Dendritic cell treated with granulocyte-macrophage colony-stimulating factor and Interleukin-4, amounts not matched to agents 40 ng/mL and 50 ng/mL, for 4 days (primary cell): ENCODE data around the gene CHD2.
A peak's percentile ranks its signal among the peaks of the same experiment; 100 is the strongest.
"Not testable (repeated sequence)": the region's sequence is repeated elsewhere in the genome, so short reads cannot be mapped to it uniquely, and the experiment has no call there.

Source experiments
- H3K27ac Mint-ChIP-seq: one replicate; pipeline ENCODE4 v1.8.0; 2022; ENCODE audit warnings: mild to moderate bottlenecking, mixed read lengths
- H3K27me3 Mint-ChIP-seq: one replicate; pipeline ENCODE4 v1.8.0; 2022; ENCODE audit warnings: mild to moderate bottlenecking, mixed read lengths
- H3K36me3 Mint-ChIP-seq: one replicate; pipeline ENCODE4 v1.8.0; 2022; ENCODE audit warnings: low read depth, mixed read lengths
- H3K4me1 Mint-ChIP-seq: one replicate; pipeline ENCODE4 v1.8.0; 2022; ENCODE audit warnings: low read depth, mixed read lengths
- H3K4me3 Mint-ChIP-seq: one replicate; pipeline ENCODE4 v1.8.0; 2022; ENCODE audit warnings: mild to moderate bottlenecking, moderate library complexity, mixed read lengths
- H3K9me3 Mint-ChIP-seq: one replicate; pipeline ENCODE4 v1.8.0; 2022; ENCODE audit warnings: mixed read lengths
- intact Hi-C: fragments of 100-400 bp; cut with micrococcal nuclease; formaldehyde crosslinking; loops from one replicate; pipeline ENCODE4 v1.15.0; 2022

Gene CHD2

DNA sequence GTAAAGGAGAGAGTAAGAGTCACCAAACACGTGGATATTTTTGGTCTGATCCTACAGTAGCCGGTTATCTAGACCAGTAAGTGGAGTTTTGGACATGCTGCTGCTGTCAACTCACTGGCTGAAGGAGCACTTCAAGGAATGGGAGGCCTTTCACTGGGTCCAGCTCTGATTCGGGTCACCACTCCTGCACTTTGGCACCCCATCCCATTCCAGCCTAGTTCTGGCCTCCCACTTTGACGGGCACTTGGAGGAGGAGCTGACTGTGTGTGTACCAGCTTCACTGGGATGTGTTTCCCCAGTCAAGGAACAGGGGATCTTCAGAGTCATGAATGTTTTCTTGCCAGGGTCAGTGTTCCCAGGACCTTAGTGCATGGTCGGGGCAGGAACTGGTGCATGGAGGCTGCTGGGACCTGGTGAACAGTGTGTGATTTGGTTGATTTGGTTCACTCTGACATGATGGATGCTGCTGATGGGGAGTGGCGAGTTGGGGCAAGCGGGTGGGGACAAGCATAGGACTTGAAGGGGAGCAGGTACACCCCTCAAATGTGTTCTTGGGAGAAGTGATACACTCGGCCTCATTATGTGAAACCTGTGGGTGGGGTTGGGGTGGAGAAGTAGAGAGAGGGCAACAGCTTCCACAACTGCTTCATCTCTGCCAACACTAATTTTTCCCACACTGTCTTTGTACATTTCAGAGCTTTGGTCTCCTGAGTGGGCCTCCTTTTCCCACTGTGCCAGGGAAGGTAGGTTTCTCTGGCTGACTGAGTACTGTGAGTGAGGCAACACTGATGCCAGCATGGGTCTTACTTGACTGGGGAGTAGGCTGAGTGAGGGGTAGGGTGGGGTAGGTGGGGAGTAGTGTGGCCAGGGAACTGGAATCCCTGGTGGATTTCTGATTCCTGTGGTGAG lies 124.8 kb downstream of the CHD2 start:
- H3K36me3 Mint-ChIP-seq = peaks cover 87% of the 10 kb centered on the region
- intact Hi-C loops = no loop called here
- no peak overlapping the region for H3K4me3 Mint-ChIP-seq
- peak overlapping the region; percentile 57 for H3K27ac Mint-ChIP-seq
- no peaks in the 10 kb centered on the region for H3K27me3 Mint-ChIP-seq
- no peaks in the 10 kb centered on the region for H3K9me3 Mint-ChIP-seq
- H3K4me1 Mint-ChIP-seq = peaks cover 68% of the 10 kb centered on the region

DNA sequence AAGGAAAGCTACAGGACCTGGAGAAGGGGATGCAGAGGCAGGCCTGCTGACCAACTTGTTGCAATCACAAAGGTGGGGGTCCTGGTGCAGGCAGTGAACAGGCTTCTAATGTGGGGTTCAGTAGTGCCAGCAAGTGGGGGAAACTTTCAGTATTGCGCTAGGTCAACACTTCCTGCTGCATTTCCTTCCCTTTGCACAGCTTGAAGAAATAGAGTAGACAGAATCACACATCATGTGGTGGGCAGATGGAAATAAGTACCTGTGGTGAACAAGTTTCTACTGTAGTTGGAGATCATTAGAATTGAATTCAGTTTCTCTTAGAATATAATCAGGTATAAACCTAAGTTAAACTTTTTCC lies 125.5 kb downstream of the CHD2 start:
- peak overlapping the region; percentile 57 for H3K27ac Mint-ChIP-seq
- peaks cover 74% of the 10 kb centered on the region for H3K4me1 Mint-ChIP-seq
- H3K36me3 Mint-ChIP-seq = peaks cover 81% of the 10 kb centered on the region
- H3K4me3 Mint-ChIP-seq = no peak overlapping the region
- intact Hi-C loops = no loop called here
- no peaks in the 10 kb centered on the region for H3K27me3 Mint-ChIP-seq
- no peaks in the 10 kb centered on the region for H3K9me3 Mint-ChIP-seq

DNA sequence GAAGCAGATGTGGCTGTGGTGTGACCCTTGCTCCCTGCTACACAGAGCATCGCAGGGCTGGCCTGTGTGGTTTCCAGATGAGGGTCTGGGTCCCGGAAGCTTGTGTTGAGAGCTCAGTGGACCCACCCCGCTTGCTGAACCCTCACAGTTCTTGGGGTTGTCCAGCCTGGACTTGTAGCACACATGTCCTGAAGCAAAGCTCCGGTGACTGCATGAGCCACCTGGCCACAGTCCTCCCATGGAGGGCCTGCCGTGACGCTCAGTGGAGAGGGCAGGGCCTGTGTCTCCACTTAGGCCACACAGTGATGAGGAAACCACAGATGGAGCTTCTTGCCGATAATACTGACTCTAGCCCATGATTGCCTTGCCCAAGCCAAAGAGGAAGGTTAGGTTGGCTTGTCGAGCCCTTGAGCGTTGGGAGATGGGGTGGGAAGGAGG lies 126.3 kb downstream of the CHD2 start:
- peaks cover 3% of the 10 kb centered on the region for H3K27me3 Mint-ChIP-seq
- peaks cover 78% of the 10 kb centered on the region for H3K4me1 Mint-ChIP-seq
- H3K9me3 Mint-ChIP-seq = no peaks in the 10 kb centered on the region
- intact Hi-C loops = no loop called here
- no peak overlapping the region for H3K4me3 Mint-ChIP-seq
- peaks cover 73% of the 10 kb centered on the region for H3K36me3 Mint-ChIP-seq
- peak overlapping the region; percentile 95 for H3K27ac Mint-ChIP-seq

DNA sequence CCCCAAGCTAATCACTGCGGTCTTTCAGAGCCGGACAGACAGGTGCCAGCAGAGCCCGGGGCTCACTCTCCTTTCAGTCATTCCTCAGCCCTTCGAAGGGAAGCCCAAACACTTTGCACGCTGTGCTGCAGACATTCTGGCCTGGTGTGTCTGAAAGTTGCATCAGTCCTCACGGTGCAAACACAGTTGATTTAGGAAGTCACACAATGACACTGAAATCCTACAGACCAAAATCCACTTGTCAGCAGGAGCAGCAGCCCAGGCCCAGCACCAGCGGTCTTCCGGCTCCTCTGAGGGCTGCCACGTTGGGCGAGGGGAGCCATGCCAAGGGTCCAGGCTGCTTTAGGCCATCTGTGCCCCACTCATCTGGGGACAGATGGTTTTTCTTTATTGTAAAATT lies 127.3 kb downstream of the CHD2 start:
- Mint-ChIP-seq H3K27ac (peak overlapping the region; percentile 95), H3K36me3 (peaks cover 62% of the 10 kb centered on the region), H3K4me1 (peaks cover 78% of the 10 kb centered on the region), H3K27me3 (peaks cover 7% of the 10 kb centered on the region), H3K9me3 (no peaks in the 10 kb centered on the region), H3K4me3 (no peak overlapping the region)
- intact Hi-C loops = no loop called here

DNA sequence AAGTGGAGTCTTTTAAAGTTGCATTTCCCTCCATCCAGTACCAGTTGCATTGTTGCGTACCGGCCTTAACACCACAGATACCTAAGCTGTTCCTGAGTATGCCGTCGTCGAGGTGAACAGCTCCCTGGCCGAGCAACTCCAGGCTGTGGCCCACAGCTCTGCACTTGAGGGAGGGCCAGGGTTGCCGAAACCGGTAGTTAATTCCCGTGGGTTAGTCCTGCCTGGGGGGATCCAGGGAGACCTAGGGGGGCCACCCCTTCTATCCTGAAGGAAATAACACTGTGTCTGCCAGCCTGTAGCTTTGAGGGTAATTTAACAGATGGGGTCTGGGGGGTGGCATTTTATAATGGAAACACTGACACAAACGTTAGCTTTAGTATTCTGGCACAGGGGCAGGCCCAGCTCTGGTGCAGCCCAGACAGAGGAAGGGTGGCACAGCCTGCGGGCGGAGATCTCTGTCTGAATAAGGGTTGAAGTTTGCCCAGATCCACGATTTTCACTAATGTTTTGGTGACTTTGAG lies 128.0 kb downstream of the CHD2 start:
- Mint-ChIP-seq H3K36me3 (peaks cover 55% of the 10 kb centered on the region), H3K4me3 (peak overlapping the region; percentile 53), H3K27me3 (peaks cover 7% of the 10 kb centered on the region), H3K4me1 (peaks cover 75% of the 10 kb centered on the region), H3K9me3 (no peaks in the 10 kb centered on the region), H3K27ac (peak overlapping the region; percentile 95)
- intact Hi-C loops = no loop called here

DNA sequence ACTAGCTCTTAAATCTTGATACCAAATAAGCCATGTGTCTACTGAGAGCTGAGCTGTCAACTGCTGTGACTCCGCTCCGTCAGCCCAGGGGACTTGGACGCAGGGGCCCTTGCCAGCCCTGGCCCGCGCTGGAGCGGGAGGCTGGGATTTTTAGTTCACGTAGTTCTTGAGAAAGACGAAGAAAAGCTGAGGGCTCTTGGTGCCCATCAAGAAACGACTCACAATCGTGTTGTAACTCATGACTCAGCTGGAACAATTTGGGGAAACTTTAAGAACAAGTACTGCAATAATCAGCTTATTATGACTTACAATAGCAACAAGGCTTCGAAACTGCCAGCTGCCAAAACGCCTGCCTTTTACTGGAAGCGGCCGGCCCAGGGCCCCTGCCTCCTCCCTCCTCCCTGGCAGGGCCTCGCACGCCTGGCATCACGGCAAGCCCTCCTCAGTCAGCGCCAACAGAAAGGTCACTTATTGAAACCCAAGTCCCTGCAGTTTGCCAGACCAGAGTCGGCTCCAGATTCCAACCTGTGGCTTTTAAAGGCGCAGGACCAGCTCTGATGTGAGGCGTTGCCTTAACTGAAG lies 128.6 kb downstream of the CHD2 start:
- Mint-ChIP-seq H3K27ac (peak overlapping the region; percentile 95), H3K4me3 (peak overlapping the region; percentile 53), H3K27me3 (peaks cover 7% of the 10 kb centered on the region), H3K36me3 (peaks cover 49% of the 10 kb centered on the region), H3K9me3 (no peaks in the 10 kb centered on the region), H3K4me1 (peaks cover 69% of the 10 kb centered on the region)
- intact Hi-C loops = no loop called here

DNA sequence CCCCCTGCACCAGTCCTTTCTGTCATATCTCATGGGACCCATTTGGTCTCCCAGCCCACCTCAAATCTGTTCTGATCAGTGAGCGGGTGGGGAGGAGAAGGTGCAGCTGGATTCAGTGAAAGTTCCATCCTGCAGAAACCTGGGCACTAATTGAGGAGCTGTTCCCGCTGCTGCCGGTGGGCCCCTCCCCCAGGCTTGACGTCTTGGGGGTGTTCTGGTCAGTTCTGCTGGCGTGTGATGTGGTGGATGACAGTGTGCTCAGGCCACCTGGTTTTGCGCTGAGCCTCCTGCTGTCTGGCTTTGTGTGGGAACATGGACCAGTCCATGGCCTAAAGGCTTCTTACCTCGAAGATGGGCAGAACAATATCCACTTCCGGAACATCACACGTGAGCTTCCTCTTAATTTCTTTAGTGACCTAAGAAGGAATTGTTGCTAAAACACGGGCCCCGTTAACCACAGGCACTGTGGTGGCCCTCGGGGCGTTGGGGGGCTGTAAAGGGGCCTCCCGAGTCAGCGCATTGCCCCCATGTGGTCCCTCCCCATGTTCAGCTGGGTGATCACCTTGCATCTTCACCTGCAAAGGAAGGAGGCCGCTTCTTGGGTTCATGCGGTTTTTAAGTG lies 129.2 kb downstream of the CHD2 start:
- H3K27me3 Mint-ChIP-seq = peaks cover 7% of the 10 kb centered on the region
- H3K27ac Mint-ChIP-seq = peak overlapping the region; percentile 95
- intact Hi-C loops = no loop called here
- H3K36me3 Mint-ChIP-seq = peaks cover 43% of the 10 kb centered on the region
- H3K9me3 Mint-ChIP-seq = no peaks in the 10 kb centered on the region
- no peak overlapping the region for H3K4me3 Mint-ChIP-seq
- peaks cover 66% of the 10 kb centered on the region for H3K4me1 Mint-ChIP-seq

DNA sequence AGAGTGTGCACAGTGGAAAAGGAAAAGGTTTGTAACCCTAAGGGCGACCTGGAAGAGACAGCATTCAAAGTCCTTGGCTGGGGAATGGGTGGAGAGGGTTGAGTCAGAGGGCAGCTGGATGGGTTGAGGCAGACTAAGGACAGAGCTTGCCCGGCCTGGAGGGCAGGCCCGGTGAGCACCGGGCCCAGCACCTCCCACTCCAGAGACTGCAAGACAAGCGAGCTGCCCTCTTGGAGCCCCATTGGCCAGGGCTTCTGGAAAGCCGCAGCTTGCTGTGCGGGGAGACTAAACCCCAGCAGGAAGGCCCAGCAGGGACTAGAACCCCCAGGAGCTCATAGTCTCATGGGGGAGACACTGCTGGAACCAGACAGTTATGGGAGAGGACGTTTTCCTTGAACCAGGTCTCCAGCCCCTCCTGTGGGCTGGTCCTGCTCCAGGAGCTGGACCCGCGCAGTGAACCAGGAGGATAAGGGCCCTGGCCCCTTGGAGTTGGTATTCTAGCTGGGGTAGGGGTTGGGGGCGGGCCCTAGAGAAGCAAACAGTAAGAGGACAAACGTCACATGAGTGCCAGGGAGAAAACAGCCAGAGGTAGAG lies 129.8 kb downstream of the CHD2 start:
- Mint-ChIP-seq H3K27me3 (peaks cover 7% of the 10 kb centered on the region), H3K4me3 (no peak overlapping the region)

DNA sequence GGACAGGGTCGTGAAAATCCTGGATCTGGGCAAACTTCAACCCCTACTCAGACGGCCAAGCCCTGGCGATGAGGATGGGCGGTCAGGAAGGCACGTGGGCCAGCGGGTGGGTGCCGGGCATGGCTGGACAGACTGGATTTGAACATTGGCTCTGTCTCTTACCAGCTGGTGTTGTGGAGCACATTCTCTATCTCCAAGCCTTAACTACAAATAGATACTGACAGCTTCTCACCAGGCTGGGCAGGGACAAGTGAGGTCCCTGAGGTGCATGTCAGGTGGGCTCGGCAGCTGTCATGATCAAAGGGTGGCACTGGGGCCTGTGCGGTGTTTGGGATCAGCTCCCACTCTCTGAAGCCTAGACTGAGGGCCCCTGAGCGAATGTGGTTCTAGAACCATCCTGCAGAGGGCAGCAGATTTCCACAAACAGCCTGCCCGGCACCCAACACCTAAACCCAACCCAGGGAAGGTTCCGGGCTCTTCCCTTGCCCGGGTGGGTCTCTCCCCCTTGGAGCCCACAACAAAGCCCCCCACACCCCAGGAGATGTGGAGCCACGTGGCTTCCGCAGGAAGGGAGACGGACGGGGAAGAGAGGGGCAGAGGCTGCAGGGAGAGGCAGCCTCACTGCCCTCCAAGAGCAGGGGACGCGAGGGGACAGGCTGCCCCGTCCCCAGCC lies 130.4 kb downstream of the CHD2 start:
- intact Hi-C loops = loop anchor here (2.0 kb wide), 1 partner anchor 1090 kb away; no protein-coding TSS in a partner anchor
- H3K4me1 Mint-ChIP-seq = peaks cover 54% of the 10 kb centered on the region
- no peaks in the 10 kb centered on the region for H3K9me3 Mint-ChIP-seq
- peak overlapping the region; percentile 95 for H3K27ac Mint-ChIP-seq
- H3K36me3 Mint-ChIP-seq = peaks cover 31% of the 10 kb centered on the region
- H3K4me3 Mint-ChIP-seq = no peak overlapping the region
- peaks cover 7% of the 10 kb centered on the region for H3K27me3 Mint-ChIP-seq

More for the DNA sequence above, 129.8 kb downstream of the CHD2 start:
- Mint-ChIP-seq H3K27ac (peak overlapping the region; percentile 95), H3K36me3 (peaks cover 37% of the 10 kb centered on the region), H3K9me3 (no peaks in the 10 kb centered on the region), H3K4me1 (peaks cover 60% of the 10 kb centered on the region)
- intact Hi-C loops = loop anchor here (2.0 kb wide), 1 partner anchor 1091 kb away; no protein-coding TSS in a partner anchor

DNA sequence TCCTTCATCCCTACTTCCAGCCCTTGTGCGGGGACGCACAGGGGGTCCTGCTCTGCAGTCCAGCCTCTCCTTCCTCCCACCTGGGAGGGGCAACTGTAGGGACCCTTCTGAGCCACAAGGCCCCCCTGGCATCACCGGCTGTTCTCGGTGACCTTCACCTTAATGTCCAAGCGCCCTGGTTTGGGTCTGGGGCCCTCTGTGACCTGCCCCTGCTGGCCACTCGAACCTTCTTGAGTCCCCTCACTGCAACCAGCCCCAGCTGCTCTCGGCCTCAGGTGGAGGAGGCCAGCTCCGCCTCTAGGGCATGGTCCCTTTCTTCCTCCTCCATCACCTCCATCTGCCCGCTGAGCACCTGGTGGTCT lies 131.0 kb downstream of the CHD2 start:
- no peak overlapping the region for H3K4me3 Mint-ChIP-seq
- intact Hi-C loops = loop anchor here (2.0 kb wide), 1 partner anchor 1090 kb away; no protein-coding TSS in a partner anchor
- H3K27ac Mint-ChIP-seq = peak overlapping the region; percentile 95
- peaks cover 8% of the 10 kb centered on the region for H3K27me3 Mint-ChIP-seq
- peaks cover 26% of the 10 kb centered on the region for H3K36me3 Mint-ChIP-seq
- no peaks in the 10 kb centered on the region for H3K9me3 Mint-ChIP-seq
- peaks cover 53% of the 10 kb centered on the region for H3K4me1 Mint-ChIP-seq

DNA sequence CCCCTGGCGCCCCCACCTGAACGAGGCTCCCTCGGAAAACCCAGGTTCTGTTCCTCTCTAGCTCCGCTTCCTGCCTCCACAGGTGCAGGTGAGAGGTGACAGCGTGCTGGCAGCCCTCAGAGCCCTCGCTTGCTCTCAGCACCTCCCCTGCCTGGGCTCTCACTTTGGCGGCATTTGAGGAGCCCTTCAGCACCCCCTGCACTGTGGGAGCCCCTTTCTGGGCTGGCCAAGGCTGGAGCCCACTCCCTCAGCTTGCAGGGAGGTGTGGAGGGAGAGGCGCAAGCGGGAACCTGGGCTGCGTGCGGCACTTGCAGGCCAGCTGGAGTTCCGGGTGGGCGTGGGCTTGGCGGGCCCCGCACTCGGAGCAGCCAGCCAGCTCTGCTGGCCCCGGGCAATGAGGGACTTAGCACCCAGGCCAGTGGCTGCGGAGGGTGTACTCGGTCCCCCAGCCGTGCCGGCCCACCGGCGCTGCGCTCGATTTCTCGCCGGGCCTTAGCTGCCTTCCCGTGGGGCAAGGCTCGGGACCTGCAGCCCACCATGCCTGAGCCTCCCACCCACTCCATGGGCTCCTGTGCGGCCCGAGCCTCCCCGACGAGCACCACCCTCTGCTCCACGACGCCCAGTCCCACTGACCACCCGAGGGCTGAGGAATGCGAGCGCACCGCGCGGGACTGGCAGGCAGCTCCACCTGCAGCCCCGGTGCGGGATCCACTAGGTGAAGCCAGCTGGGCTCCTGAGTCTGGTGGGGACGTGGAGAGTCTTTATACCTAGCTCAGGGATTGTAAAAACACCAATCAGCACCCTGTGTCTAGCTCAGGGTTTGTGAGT lies 131.6 kb downstream of the CHD2 start:
- not testable (repeated sequence) for H3K4me3 Mint-ChIP-seq, H3K9me3 Mint-ChIP-seq
- H3K27me3 Mint-ChIP-seq = peaks cover 12% of the 10 kb centered on the region
- intact Hi-C loops = loop anchor here (2.0 kb wide), 1 partner anchor 1089 kb away; no protein-coding TSS in a partner anchor
- peaks cover 19% of the 10 kb centered on the region for H3K36me3 Mint-ChIP-seq
- peaks cover 52% of the 10 kb centered on the region for H3K4me1 Mint-ChIP-seq
- H3K27ac Mint-ChIP-seq = peak overlapping the region; percentile 95

DNA sequence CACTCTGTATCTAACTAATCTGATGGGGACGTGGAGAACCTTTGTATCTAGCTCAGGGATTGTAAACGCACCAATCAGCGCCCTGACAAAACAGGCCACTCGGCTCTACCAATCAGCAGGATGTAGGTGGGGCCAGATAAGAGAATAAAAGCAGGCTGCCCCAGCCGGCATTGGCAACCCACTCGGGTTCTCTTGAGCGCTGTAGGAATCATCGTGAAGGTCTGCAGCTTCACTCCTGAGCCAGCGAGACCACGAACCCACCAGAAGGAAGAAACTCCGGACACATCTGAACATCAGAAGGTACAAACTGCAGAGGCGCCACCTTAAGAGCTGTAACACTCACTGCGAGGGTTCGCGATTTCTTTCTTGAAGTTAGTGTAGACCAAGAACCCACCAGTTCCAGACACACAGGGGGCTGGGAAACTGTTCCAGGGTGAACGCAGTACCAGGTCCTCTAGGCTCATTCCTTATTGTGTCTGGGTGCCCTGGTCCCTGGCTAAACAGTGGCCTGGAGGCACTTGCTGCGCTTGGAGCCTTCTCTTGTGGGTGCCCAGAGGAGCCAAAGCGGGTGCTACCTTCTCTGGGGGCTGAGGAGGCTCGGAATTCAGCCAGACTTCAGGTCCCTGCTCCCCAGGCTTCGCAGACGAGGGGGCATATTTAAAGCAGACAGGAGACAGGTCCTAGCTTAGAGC lies 132.5 kb downstream of the CHD2 start:
- H3K4me1 Mint-ChIP-seq = peaks cover 52% of the 10 kb centered on the region
- peak overlapping the region; percentile 8 for H3K27ac Mint-ChIP-seq
- H3K9me3 Mint-ChIP-seq, intact Hi-C loops, H3K4me3 Mint-ChIP-seq: not testable (repeated sequence)
- H3K36me3 Mint-ChIP-seq = peaks cover 12% of the 10 kb centered on the region
- H3K27me3 Mint-ChIP-seq = peaks cover 16% of the 10 kb centered on the region
